ENCODE results near the gene RNF157. TPM values are rescaled to one million over a fixed set of nuclear protein-coding genes. Genes with fewer than 3 reads are reported as not detected.
"Not testable (repeated sequence)": the region's sequence is repeated elsewhere in the genome, so short reads cannot be mapped to it uniquely, and the experiment has no call there.

Gene RNF157
- polyA plus RNA-seq, 3 donors, result 26.1 to 29.1 (median 27.5) TPM

DNA sequence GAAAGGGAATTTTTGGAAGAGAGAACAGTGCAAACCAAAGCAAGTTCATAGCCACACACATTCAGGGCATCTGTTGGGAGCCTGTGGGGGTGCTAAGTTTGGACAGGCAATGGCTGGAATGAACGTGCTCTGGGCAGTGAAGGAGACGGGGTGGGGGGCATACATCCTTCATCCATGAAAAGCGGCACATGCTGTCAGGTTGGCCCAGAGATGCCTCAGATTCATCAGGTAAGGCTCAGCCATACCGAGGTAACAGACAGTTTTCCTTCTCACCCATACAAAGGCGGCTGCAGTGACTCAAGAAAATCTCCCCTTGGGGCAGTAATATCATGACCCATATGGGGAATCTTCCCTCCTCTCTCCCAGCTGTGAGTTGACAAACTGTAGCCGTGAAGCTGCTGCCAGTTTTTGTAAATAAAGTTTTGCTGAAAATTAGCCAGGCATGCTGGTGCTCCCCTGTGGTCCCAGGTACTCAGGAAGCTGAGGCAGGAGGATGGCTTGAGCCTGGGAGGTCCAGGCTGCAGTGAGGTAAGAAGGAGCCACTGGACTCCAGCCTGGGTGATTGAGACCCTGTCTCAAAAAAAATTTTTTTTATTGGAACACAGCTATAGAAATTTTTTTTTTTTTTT lies 15.6 kb upstream of the RNF157 start:
- no peak for DNase-seq (ENCODE audit: low read depth in 3 of 3, low spot score in 2 of 3)

- no peak for DNase-seq (ENCODE audit: low read depth in 3 of 3, low spot score in 2 of 3)
Observed at GRCh38 chr17:76254275-76254674, 14.0 kb upstream of the RNF157 start.

- DNase-seq (ENCODE audit: low read depth in 3 of 3, low spot score in 2 of 3), result no peak
Observed at GRCh38 chr17:76253841-76254240, 13.5 kb upstream of the RNF157 start.

GRCh38 chr17:76252967-76253766 lies 12.9 kb upstream of the RNF157 start:
- not testable (repeated sequence) for DNase-seq (ENCODE audit: low read depth in 3 of 3, low spot score in 2 of 3)

DNA sequence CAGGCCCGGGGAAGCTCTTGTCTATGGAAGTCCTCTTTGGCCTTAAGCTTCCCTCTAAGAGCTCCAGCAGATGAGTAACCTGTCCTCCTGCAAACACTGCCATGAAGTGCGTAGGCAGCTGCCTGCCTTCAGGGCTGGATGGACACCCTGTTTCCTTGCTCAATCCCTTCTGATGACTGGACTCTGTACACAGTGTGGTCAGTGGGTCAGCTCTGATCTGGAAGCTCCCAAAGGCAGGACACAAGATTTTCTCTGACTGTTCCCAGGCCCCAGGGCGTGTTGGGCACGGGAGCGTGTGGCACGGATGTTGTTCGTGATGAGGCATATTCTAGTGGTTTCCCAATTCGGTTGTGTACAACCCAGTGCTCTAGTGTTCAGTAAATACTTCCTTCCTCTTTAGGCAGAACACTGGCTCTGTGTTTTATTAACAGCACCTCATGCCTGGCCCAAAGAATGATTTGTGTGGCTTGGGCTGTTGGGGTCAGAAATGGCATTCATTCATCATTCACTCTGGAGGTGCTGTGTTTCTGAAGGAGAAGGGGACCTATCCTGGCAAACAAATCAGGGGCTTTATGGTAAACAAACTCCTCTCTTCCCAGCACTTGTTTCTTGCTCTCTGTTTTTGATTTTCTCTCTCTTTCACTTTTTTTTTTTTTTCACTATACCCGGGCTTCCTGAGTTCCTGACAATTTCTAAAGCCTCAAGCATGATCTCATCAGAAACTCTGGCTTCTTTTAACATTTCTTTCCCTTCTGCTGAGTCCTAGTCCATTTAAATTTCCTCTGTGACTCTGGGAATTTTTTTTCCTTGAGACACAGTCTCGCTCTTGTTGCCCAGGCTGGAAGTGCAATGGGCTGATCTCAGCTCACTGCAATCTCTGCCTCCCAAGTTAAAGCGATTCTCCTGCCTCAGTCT lies 12.0 kb upstream of the RNF157 start:
- DNase-seq (ENCODE audit: low read depth in 3 of 3, low spot score in 2 of 3), result no peak

DNA sequence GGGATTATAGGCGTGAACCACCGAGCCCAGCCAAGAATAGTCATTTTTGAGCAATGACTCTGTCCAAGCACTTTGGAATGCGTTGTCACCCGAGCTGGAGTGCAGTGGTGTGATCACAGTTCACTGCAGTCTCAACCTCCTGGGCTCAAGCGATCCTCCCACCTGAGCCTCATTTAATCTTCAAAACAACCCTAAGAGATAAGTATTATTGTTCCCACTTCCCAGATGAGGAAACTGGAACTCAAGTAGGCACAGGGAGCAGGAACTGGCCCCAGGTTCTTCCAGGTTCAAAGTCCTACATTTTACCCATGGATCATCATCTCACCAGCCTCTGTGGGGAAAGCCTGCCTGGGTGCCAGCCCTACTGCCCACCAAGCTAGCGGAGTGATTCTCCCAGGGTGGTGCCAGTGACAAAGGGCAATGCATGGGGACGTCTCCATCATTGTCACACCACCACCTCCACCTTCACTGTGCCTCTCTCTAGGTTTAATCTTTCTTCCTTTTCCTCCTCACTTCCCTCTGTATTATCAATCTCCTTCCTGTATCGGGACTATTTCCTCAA lies 11.3 kb upstream of the RNF157 start:
- DNase-seq (ENCODE audit: low read depth in 3 of 3, low spot score in 2 of 3), result no peak

DNA sequence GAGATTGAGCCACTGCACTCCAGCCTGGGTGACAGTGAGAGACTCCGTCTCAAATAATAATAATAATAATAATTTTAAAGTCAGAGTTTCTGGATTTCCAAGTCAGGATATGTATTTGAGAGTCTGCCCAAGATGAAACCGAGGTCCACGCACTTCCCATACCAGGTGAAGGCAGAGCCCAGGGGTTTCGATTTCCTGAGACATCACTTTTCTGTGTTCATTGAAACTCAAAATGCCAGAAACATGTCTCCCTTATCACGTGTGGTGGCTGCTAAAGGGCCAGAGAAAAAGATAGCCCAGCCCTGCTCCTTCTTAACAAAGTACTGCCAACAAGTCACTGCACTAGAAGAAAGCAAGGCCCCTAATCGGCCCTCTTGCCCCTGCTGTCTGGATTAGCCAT lies 9.8 kb upstream of the RNF157 start:
- no peak for DNase-seq (ENCODE audit: low read depth in 3 of 3, low spot score in 2 of 3)

DNA sequence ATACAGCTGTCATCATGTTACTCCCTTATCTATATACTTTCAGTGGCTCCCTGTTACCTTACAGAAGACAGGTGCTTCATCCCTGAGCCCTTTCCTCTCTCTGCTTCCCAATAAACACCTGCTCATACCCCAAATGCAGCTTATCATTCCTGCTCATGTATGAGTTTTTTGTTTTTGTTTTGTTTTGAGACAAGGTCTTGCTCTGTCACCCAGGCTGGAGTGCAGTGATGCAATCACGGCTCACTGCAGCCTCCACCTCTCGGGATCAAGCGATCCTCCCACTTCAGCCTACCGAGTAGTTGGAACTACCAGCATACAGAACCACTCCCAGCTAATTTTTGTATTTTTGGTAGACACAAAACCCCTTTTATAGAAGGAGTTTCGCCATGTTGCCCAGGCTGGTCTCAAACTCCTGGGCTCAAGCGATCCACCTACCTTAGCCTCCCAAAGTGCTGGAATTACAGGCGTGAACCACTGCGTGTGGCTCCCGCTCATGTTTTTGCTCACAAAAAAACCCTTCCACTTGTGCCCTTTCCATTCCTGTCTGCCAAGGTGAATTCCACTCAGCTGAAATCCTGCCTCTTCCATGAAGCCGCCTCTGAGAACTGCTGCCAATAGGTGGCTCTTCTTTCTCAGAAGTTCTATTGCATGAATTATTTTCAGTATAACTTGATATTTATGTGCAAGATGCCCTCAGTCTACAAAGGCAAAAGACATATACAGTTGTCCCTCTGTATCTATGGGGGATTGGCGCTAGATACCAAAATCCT lies 7.9 kb upstream of the RNF157 start:
- DNase-seq (ENCODE audit: low read depth in 3 of 3, low spot score in 2 of 3), result no peak

- DNase-seq (ENCODE audit: low read depth in 3 of 3, low spot score in 2 of 3), result no peak
Observed at GRCh38 chr17:76247304-76247703, 7.0 kb upstream of the RNF157 start.

DNA sequence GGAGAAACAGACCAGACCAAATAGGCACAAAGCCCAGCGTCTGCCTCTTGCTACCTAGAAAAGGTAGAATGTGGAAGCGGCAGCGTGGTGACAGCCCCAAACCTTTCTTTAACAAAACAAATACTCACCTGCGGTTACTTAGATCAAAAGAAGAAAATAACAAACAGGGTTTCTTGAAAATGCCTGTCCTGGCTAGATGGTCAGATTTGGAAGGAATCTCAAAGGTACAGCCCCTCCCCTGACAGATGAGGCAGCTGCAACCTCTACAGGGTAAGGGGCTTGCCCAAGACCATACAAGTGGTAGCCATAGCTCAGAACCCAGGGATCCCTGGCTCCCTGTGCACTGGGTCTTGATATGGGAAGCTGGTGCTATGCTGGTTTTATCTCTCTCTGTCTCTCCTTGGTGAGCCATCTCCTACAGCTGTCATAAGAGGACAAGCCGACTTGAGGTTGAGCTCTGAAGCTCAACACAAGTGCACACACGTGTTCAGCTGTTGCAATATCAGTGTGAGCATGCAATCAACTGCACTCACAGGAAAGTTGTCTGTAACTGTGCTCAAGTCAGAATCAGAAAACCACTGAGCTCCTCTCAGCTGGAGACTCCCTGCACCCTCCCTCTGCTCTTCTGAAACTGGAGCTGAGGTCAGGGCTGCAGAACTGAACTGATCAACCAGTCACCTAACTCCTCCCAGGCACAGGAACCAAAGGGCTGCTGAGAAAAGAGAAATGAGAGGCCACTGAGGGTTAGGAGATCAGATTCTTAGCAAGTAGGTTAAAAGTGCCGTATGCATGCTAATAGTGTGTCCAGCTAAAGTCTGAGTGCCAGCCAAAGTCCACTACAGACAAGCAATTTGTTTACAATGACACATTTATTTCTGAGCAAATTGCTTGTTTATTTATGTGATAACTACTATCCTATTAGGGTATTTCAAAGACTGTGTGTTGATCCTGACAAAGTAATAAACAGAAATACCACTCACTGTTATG lies 6.1 kb upstream of the RNF157 start:
- no peak for DNase-seq (ENCODE audit: low read depth in 3 of 3, low spot score in 2 of 3)

- not testable (repeated sequence) for DNase-seq (ENCODE audit: low read depth in 3 of 3, low spot score in 2 of 3)
Observed at GRCh38 chr17:76244721-76245120, 4.4 kb upstream of the RNF157 start.

GRCh38 chr17:76243826-76244679 lies 3.8 kb upstream of the RNF157 start:
- no peak for DNase-seq (ENCODE audit: low read depth in 3 of 3, low spot score in 2 of 3)

- DNase-seq (ENCODE audit: low read depth in 3 of 3, low spot score in 2 of 3), result no peak
Observed at GRCh38 chr17:76241691-76242255, 1.5 kb upstream of the RNF157 start.

- no peak for DNase-seq (ENCODE audit: low read depth in 3 of 3, low spot score in 2 of 3)
Observed at GRCh38 chr17:76241204-76241538, 878 bp upstream of the RNF157 start.

DNA sequence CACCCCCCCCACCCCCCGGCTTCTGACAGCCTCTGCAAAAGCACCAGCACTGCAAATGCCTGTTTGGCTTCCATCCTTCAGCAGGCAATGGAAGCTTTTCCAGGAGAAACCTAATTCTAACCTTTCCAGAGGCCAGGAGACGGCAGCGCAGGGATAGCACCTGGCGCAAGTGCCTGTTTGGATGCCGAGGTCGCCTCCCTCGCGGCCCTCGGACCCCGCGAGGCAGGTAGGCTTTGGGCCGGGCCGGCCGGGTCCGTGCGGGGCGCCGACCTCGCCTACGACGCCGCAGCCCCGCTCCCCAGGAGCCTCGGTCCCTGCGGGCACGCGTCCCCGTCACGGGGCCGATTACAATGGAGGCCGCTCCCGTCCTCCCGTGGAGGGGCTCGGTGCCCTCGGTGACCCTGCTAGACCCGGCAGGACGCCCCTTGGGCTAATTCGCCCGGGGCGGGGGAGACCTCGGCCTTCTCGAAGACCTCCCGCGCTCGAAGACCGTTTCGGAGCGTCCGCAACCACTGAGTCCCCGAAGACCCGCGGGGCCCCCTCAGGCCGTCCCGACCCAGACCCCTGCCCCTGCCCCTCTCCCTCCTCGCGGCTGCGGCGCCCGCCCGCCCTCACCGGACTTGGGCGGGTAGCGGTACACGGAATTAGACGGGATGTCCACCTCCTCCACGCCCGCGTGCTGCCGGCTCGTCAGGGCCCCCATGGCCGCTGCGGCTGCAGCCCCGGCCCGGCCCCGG lies 587 bp downstream of the RNF157 start:
- no peak for DNase-seq (ENCODE audit: low read depth in 3 of 3, low spot score in 2 of 3)

DNA sequence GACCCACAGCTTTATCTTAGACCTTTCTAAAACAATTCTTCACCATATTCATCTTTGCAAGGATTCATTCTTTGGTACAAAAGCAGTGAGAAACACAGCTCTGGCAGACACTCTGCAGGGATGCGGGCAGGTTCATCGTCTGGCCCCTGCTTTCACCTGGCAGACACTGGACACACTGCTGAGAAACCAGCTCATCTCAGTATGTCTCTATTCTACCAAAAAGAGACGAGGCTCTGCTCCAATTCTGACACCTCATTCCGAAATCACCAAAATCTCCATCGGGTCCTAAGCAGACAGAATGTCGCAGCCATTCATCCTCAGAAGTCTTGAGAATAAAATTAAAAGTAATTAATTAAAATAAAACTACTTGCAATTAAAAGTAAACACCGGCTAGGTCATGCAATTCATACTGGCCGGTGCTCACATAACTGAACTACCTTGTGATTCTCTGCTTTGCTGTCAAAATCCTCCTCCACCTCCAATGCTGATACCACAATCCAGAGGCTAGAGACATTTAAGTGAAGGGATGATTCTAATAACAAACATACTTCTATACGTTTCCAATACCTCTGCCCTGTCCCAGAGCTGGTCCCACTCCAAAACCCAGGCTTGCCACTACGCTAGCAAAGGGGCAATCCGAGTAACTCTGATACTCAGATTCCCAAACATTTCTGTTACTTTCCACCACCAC lies 1.3 kb downstream of the RNF157 start:
- DNase-seq (ENCODE audit: low read depth in 3 of 3, low spot score in 2 of 3), result no peak

DNA sequence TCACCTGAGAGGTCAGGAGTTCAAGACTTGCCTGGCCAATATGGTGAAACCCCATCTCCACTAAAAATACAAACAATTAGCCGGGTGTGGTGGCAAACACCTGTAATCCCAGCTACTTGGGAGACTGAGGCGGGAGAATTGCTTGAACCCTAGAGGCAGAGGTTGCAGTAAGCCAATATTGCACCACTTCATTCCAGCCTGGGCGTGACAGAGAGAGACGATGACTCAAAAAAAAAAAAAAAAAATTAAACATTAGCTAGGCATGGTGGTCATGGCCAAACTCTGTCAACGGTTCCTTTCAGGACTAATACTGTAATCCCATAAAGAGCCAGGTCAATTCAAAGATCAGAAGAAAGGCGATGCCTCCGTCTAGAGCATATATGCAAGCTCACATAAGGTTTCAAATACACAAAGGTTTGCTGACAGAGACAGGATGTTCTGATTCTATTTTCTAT lies 2.4 kb downstream of the RNF157 start:
- DNase-seq (ENCODE audit: low read depth in 3 of 3, low spot score in 2 of 3), result no peak

Measured in right renal cortex interstitium (tissue), 3 donors.